Measurements from ENCODE around the gene RAB3GAP2. TPM values are rescaled to one million over a fixed set of nuclear protein-coding genes. Genes with fewer than 3 reads are reported as not detected.

Gene RAB3GAP2
- total RNA-seq, 2 experiments from 2014 or later = 34.7 to 39.4 TPM

DNA sequence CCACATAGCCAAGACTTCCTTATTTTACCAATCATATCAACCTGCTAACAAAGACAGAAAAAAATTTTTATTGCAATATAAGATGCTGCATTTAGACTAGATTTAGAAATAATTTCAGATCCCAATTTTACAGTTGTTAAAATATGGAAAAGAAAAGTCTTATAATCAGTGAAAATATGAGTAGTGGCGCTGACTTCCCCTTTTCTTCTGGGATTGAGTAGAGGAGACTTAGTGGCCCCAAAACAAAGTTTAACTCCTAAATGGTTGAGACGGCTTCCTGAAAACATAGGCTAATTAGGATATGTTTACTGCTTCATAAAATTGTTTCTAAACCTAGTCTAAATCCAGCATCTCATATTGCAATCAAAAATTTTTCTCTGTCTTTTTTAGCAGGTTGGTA, 68.4 kb downstream of the RAB3GAP2 start:
- TF ChIP-seq, protein P1, sequence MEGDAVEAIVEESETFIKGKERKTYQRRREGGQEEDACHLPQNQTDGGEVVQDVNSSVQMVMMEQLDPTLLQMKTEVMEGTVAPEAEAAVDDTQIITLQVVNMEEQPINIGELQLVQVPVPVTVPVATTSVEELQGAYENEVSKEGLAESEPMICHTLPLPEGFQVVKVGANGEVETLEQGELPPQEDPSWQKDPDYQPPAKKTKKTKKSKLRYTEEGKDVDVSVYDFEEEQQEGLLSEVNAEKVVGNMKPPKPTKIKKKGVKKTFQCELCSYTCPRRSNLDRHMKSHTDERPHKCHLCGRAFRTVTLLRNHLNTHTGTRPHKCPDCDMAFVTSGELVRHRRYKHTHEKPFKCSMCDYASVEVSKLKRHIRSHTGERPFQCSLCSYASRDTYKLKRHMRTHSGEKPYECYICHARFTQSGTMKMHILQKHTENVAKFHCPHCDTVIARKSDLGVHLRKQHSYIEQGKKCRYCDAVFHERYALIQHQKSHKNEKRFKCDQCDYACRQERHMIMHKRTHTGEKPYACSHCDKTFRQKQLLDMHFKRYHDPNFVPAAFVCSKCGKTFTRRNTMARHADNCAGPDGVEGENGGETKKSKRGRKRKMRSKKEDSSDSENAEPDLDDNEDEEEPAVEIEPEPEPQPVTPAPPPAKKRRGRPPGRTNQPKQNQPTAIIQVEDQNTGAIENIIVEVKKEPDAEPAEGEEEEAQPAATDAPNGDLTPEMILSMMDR (IDR thresholded peaks at IDR 0.05) = no peak
- Mint-ChIP-seq H3K4me1 (ENCODE audit: low read depth) (no peaks in the 10 kb centered on the region), H3K27ac (no peak overlapping the region), H3K36me3 (ENCODE audit: low read depth) (peaks cover 58% of the 10 kb centered on the region), H3K9me3 (peaks cover 2% of the 10 kb centered on the region), H3K27me3 (no peaks in the 10 kb centered on the region), H3K4me3 (no peak overlapping the region)
- ATAC-seq (ENCODE audit: poor library complexity) (no peak), DNase-seq (no peak)
- no peaks in the 10 kb centered on the region for H3K9me3 ChIP-seq (ENCODE audit: control insufficient read depth in 1 of 2, insufficient read depth in 1 of 2, low read length in 2 of 2)
- H3K27ac ChIP-seq (ENCODE audit: low read depth in 1 of 2, low read length in 2 of 2) = no peak overlapping the region
- H3K27me3 ChIP-seq (ENCODE audit: control insufficient read depth in 1 of 2, insufficient read depth in 2 of 2, low read length in 2 of 2) = no peaks in the 10 kb centered on the region
- H3K4me3 ChIP-seq (ENCODE audit: low read length) = no peak overlapping the region
- H3K4me1 ChIP-seq (ENCODE audit: insufficient read depth, low read length) = no peaks in the 10 kb centered on the region
- intact Hi-C loops (cut with DNase I, micrococcal nuclease) = no loop called here
- POLR2A ChIA-PET = no interaction called here
- CTCF ChIA-PET = interaction anchor here (0.8 kb wide), 1 partner anchor 17 kb away, joined by 3 read pairs; no protein-coding TSS in a partner anchor
- peaks cover 71% of the 10 kb centered on the region for H3K36me3 ChIP-seq (ENCODE audit: insufficient read depth, low read length)

DNA sequence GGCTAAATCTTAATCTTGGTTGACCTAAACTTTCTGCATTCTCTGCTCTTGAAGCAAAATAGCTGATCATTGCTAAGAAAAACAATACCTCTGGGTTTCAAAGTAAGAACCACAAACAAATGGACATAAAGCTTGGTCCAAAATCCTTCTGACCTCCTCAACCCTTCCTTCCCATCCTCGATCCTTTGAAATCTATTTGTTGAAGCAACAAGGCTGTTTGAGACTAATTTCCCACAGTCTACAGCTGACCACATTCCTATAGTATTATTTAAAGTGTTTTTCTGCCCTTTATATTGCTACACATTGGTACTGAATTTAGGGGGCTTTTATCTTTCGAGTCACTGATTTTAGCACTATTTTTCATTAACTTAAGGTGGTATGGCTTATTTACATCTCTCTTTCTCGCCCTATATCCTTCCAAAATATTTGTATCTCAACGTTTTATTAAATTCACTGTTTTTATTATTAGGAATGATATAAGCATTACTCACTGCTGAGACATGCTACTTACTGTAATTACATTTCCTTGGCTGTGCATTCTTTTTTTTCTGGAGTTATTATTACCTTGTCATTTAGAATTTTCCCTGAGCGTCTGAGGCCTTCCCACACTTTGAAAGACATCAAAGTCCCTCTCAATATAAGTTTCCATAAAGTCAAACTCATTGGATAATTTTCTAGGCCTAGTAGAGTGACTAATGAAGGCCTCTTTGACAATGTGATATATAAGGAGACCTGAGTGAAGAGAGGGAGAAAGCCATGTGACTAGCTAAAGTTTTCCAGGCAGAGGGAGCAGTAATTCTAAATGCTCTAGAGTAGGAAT, 73.9 kb downstream of the RAB3GAP2 start:
- Mint-ChIP-seq H3K27me3 (no peaks in the 10 kb centered on the region), H3K27ac (no peak overlapping the region), H3K9me3 (no peaks in the 10 kb centered on the region), H3K4me3 (no peak overlapping the region), H3K36me3 (ENCODE audit: low read depth) (peaks cover 36% of the 10 kb centered on the region), H3K4me1 (ENCODE audit: low read depth) (no peaks in the 10 kb centered on the region)
- POLR2A ChIA-PET = no interaction called here
- CTCF ChIA-PET = no interaction called here
- DNase-seq = no peak
- TF ChIP-seq, protein P1 (IDR thresholded peaks at IDR 0.05) = no peak
- intact Hi-C loops (cut with DNase I, micrococcal nuclease) = no loop called here
- Histone ChIP-seq H3K27me3 (ENCODE audit: control insufficient read depth in 1 of 2, insufficient read depth in 2 of 2, low read length in 2 of 2) (no peaks in the 10 kb centered on the region), H3K27ac (ENCODE audit: low read depth in 1 of 2, low read length in 2 of 2) (no peak overlapping the region), H3K36me3 (ENCODE audit: insufficient read depth, low read length) (peaks cover 68% of the 10 kb centered on the region), H3K4me1 (ENCODE audit: insufficient read depth, low read length) (no peaks in the 10 kb centered on the region), H3K4me3 (ENCODE audit: low read length) (no peak overlapping the region), H3K9me3 (ENCODE audit: control insufficient read depth in 1 of 2, insufficient read depth in 1 of 2, low read length in 2 of 2) (no peaks in the 10 kb centered on the region)
- ATAC-seq (ENCODE audit: poor library complexity) = no peak

DNA sequence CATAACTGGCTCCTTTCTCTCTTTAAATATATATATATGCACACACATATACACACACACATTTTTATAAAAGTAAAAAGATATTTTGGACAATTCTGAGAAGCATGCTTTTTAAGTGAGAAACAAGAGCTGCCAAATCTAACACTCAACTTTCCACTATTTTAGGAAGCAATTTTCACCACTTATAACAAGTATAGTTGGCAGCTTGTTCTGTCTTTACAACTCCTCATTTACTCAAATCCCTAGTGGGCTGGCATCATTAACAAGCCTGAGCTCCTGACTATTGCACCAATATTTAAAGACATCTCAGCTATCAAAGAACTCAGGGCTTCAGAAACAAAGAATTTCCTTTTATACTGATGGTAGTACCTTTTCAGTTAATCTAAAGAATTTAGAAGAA, 76.6 kb downstream of the RAB3GAP2 start:
- H3K27ac Mint-ChIP-seq = no peak overlapping the region
- CTCF ChIA-PET = interaction anchor here (0.6 kb wide), 1 partner anchor 59 kb away, joined by 3 read pairs; no protein-coding TSS in a partner anchor
- H3K36me3 ChIP-seq (ENCODE audit: insufficient read depth, low read length) = peaks cover 71% of the 10 kb centered on the region

More for the DNA sequence above, 76.6 kb downstream of the RAB3GAP2 start:
- no peaks in the 10 kb centered on the region for H3K9me3 ChIP-seq (ENCODE audit: control insufficient read depth in 1 of 2, insufficient read depth in 1 of 2, low read length in 2 of 2)
- no peak overlapping the region for H3K4me3 Mint-ChIP-seq
- ATAC-seq (ENCODE audit: poor library complexity) = no peak
- H3K27me3 Mint-ChIP-seq = no peaks in the 10 kb centered on the region
- TF ChIP-seq, protein P1 (IDR thresholded peaks at IDR 0.05) = no peak
- H3K36me3 Mint-ChIP-seq (ENCODE audit: low read depth) = peaks cover 49% of the 10 kb centered on the region
- intact Hi-C loops (cut with DNase I, micrococcal nuclease) = no loop called here
- POLR2A ChIA-PET = no interaction called here
- no peak overlapping the region for H3K4me3 ChIP-seq (ENCODE audit: low read length)
- H3K4me1 Mint-ChIP-seq (ENCODE audit: low read depth) = no peaks in the 10 kb centered on the region
- H3K27me3 ChIP-seq (ENCODE audit: control insufficient read depth in 1 of 2, insufficient read depth in 2 of 2, low read length in 2 of 2) = no peaks in the 10 kb centered on the region
- no peak overlapping the region for H3K27ac ChIP-seq (ENCODE audit: low read depth in 1 of 2, low read length in 2 of 2)
- DNase-seq = no peak
- no peaks in the 10 kb centered on the region for H3K4me1 ChIP-seq (ENCODE audit: insufficient read depth, low read length)
- H3K9me3 Mint-ChIP-seq = no peaks in the 10 kb centered on the region

Data from CD4-positive, alpha-beta T cell (primary cell).